Activated CD4-positive, alpha-beta T cell treated with anti-CD3 and anti-CD28 coated beads, Interleukin-10, Interleukin-2, amounts not matched to agents 100 ng/mL and 50 ng/mL, durations not matched to agents 16 hours and 8 hours (primary cell): ENCODE results near the gene EIF4E2.

Experiments used
- DNase-seq: peaks from one replicate; pipeline ENCODE4 v3.0.0-alpha.2; 2020

EIF4E2 gene

GRCh38 chr2:232539298-232540231 is 10.9 kb upstream of the EIF4E2 start, which contains the start of gene CHRNG:
CHRNG (plus strand) TSS chr2:232539692; CDS start chr2:232539748, 56 bp downstream.
- DNase-seq, result no peak

GRCh38 chr2:232540441-232541041 is 9.9 kb upstream of the EIF4E2 start:
- DNase-seq, result no peak

DNA sequence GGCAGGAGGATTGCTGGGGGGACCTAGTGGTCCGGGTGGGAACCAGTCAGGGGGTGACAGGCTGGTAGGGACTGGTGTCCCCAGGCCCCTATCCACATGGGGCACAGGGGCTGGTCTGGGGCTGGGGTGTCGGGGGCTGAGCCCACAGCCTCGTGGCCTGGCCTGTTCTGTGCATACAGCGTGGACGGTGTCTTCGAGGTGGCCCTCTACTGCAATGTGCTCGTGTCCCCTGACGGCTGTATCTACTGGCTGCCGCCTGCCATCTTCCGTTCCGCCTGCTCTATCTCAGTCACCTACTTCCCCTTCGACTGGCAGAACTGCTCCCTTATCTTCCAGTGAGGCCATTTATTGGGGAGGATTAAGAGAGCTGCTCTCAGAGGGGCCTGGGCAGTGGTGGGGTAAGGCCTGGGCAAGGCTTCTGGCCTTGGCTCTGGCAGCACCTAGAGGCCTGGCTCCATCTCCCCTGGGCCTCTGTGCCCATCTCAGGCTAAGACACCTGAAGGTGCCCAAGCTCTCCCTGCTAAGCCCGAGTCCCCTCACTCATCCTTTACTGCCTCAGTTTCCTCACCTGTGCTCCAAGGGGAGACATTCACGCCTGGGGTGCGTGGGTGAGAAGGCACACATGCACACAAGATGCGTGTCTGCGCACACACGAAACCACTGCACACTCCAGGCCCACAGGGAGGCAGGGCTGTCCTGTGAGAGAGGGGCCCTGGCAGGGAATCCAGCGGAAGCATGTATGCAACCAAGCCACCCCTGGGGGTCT is 9.1 kb upstream of the EIF4E2 start:
- DNase-seq, result no peak

- no peak for DNase-seq
These were observed 8.4 kb upstream of the EIF4E2 start for GRCh38 chr2:232541961-232542714.

- DNase-seq, result no peak
These were observed 7.6 kb upstream of the EIF4E2 start for GRCh38 chr2:232542715-232543467.

- no peak for DNase-seq
These were observed 7.0 kb upstream of the EIF4E2 start for GRCh38 chr2:232543491-232543890.

DNA sequence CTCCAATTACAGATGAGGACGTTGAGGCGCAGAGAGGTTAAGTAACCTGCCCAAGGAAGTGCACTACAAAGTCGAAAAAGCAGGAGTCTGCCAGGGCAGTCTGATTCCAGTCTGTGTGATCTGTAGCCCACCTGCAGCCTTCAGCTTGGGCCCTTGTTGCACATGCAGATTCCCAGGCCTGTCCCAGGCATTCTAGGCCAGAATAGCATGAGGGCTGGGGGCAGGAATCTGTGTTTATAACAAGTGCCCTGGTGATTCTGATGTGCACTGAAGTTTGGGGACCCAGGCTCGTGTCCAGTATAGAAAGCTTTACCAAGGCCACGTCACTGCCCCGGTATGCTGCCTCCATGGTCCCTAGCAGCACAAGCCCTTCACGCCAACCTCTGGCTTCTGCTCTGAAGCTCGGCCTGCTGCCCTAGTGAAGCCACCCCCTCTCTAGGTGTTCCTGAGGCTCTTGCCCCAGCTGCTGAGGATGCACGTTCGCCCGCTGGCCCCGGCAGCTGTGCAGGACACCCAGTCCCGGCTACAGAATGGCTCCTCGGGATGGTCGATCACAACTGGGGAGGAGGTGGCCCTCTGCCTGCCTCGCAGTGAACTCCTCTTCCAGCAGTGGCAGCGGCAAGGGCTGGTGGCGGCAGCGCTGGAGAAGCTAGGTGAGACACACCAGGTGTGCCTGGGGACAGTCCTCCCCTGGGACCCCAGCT is 6.4 kb upstream of the EIF4E2 start:
- no peak for DNase-seq

GRCh38 chr2:232544674-232545073 is 5.8 kb upstream of the EIF4E2 start:
- DNase-seq, result no peak

DNA sequence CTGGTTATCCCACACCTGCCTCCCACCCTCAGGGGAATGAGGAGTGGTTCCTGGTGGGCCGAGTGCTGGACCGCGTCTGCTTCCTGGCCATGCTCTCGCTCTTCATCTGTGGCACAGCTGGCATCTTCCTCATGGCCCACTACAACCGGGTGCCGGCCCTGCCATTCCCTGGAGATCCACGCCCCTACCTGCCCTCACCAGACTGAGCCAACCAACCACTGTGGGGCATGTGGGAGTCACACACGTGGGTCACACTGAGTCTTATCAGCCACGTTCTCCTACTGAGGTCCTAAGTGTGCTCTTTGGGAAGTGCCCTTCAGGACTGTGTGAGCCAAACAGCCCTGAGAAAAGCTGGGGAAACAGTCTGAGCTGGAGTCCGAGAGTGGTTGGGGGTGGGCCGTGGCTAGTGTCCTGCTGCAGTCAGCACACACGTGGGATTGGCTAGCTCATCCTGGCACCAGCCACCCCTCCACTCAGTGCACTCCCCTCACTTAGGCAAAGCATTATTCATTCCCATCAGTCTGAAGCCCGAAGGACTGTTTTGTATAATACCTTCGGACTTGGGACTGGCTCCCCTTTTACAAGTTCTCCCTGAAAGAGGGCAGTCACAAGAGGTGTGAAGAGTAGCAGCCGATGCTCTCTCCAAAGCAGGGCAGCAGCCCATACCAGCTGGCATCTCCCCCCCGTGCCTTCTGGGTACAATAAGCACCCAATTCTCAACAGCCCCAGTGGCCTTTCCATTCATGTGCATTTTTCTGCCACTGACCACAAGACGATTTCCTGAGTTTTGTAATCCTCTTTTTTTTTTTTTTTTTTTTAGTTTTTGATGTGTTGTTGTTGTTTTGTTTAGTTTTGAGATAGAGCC is 4.7 kb upstream of the EIF4E2 start:
- no peak for DNase-seq

DNA sequence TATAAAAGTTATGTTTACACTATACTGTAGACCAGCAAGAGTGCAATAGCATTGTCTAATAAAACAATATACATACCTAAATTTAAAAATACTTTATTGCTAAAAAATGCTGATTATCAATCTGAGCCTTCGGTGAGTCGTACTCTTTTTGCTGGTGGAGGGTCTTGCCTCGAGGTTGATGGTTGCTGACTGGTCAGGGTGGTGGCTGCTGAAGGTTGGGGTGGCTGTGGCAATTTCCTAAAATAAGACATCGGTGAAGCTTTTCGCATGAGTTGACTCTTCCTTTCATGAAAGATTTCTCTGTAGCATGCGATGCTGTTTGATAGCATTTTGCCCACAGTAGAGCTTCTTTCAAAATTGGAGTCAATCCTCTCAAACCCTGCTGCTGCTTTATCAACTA is 2.5 kb upstream of the EIF4E2 start:
- no peak for DNase-seq

DNA sequence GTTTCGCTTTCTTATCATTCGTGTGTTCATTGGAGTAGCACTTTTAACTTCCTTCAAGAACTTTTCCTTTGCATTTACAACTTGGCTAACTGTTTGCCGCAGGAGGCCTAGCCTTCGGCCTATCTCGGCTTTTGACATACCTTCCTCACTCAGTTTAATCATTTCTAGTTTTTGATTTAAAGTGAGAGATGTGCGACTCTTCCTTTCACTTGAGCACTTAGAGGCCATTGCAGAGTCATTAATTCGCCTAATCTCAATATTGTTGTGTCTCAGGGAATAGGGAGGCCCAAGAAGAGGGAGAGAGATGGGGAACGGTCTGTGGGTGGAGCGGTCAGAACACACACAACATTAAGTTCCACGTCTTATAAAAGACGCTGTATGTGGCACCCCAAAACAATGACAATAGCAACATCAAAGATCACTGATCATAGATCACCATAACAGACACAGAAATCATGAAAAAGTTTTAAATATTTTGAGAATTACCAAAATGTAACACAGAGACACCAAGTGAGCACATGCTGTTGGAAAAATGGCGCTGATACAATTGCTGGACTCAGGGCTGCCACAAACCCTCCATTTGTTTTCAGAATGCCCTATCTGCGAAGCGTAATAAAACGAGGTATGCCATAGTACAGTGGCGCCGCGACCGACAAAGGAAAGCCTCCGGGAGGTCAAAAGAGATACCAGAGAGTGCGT is 685 bp upstream of the EIF4E2 start:
- no peak for DNase-seq

DNA sequence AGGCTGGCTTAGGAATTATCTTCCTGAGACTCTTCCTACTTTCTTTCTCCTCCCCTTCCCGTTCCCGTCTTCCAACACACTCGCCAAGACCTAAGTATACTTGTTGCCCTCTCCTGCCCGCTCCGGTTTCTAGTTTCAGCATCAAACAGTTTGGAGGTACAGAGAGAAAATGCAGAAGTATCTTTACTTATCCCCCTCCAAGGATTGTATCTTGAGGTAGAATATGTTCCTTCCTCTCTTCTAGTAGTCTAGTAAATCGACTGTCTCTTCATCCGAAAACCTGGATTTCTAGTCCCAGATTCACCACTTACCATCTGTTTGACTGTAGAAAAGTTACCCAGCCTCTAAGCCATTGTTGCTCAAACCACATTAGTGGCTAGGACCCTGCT is 755 bp downstream of the EIF4E2 start:
- DNase-seq, result no peak

GRCh38 chr2:232551776-232552175 is 1.3 kb downstream of the EIF4E2 start:
- DNase-seq, result no peak

GRCh38 chr2:232556426-232556825 is 5.9 kb downstream of the EIF4E2 start:
- DNase-seq, result no peak

GRCh38 chr2:232562515-232563151 is 12.1 kb downstream of the EIF4E2 start:
- no peak for DNase-seq

DNA sequence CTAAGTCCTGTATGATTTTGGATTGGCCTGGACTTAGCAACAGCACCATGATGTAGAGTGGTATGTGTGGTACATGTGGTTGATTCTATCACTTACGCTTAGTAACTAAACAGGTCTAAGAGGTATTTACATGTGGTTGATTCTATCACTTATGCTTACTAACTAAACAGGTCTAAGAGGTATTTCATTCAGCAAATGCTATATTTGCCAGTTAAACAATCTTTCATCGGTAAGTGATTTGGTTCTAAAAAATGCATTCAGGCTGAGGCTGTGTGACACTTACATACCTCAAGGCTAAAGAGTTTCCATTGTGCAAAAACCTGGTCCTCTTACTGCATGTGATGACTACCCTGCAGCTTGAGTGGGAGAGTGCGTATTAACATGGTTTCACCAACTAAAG is 13.1 kb downstream of the EIF4E2 start:
- no peak for DNase-seq

DNA sequence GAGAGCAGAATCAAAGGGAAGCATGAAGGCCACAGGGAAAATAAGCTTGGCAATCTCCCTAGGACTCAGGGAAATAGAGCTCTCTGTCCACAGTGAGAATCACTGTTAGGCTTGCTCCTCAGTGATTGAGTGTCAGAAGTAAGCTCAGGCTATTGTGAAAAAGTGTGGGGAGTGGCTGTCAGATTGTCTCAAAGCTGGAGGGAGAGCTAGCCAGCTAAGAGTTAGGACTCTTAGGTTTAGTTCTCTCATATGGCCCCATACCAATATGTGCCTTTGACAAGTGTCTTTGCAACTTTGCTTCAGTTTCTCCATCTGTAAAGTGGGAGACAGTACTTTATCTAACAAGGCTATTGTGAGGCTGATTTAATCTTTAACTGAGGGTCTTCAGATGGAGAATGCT is 17.2 kb downstream of the EIF4E2 start:
- no peak for DNase-seq

GRCh38 chr2:232568161-232568560 is 17.7 kb downstream of the EIF4E2 start:
- no peak for DNase-seq

DNA sequence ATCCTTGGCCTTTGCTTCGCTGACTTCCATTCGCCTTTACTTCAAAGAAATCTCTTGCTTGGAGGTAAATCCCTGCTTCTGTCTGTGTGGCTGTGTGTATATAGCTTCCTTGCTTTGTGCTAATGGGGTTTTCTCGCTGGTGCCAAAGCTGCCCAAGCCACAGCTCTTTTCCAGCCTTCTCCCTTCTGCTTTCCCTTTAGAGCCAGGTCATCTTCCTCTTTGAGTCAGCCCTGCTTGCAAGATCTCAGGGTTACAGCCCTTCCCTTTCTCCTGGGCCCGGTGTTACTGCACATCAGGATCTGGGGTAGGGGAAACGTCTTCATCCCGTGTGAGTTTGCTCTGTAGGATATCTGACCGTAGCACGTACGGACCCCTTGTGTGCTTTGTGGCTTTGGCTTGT is 19.1 kb downstream of the EIF4E2 start:
- DNase-seq, result no peak
